HG03457 (cell line): Measurements from ENCODE around the gene GARIN1A.
"Not testable (repeated sequence)": the region's sequence is repeated elsewhere in the genome, so short reads cannot be mapped to it uniquely, and the experiment has no call there.

ENCODE experiments used
- ATAC-seq: cut with Tn5 transposase; IDR thresholded peaks from one replicate; pipeline ENCODE4 v1.9.1; 2021; ENCODE audit warnings: moderate number of reproducible peaks; ENCODE audit not compliant: unreplicated experiment

GARIN1A gene

DNA sequence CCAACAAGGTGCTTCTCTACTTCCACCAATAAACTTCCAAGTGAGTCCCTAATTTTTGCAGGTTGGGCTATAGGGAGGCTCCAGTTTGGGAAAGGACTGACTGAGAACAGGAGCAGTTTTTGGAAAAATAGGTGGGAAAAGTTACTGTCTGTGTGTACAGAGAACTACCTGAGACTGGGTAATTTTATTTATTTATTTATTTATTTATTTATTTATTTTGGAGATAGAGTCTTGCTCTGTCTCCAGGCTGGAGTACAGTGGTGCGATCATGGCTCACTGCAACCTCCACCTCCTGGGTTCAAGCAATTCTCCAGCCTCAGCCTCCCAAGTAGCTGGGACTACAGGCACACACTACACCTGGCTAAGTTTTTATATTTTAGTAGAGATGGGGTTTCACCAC, 11.2 kb downstream of the GARIN1A start:
- not testable (repeated sequence) for ATAC-seq

- ATAC-seq: not testable (repeated sequence)
Observed at GRCh38 chr7:128683738-128684137, 11.6 kb downstream of the GARIN1A start.

- no peak for ATAC-seq
Observed at GRCh38 chr7:128687131-128687530, 15.0 kb downstream of the GARIN1A start.

- ATAC-seq: no peak
Observed at GRCh38 chr7:128688492-128688891, 16.4 kb downstream of the GARIN1A start.

GRCh38 chr7:128689161-128689935, 17.3 kb downstream of the GARIN1A start:
- ATAC-seq: not testable (repeated sequence)

DNA sequence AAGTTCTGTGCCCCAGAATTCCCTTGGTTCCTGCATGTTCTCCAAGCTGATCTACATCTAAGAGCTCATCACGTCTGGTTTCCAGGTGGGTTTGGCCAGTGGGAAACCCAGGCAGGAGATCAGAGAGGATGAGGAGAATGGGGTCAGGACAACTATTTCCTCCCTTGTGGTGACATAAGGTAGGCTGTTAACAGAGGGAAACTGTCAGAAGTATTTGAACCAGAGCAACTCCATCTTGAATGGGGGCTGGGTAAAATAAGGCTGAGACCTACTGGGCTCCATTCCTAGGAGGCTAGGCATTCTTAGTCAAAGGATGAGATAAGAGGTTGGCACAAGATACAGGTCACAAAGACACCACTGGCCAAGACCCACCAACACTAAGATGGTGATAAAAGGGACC, 19.1 kb downstream of the GARIN1A start:
- ATAC-seq: no peak

- no peak for ATAC-seq
Observed at GRCh38 chr7:128692623-128693270, 20.7 kb downstream of the GARIN1A start.

DNA sequence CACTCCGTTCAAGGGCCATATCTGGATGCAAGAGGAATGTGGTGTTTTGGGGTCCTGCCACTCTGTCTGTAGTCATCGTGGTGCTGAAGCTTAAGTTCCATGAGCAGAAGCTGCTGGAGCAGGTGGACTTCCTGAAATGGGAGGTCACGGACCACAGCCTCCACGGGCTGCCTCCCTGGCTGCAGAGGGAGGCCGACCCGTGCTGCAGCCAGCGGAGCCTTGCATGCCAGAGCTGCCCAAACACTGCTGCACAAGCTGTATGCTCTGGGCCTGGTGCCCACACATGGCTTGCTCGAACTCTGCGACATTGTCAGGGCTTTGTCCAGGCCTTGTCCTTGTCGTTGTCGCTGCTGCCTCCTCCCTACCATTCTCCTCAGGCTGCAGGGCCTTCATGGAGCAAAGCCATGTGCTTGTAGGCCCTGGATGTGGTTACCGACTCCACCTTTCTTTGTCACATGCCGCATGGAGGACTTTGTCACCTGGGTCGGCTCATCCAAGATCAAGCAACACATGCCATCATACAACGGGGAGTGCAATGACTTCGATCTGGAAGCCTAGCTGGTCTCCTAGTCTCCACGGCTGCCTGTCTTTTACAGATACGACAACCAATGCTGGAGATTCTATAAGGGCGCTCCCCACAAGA, 21.4 kb downstream of the GARIN1A start:
- ATAC-seq: no peak

DNA sequence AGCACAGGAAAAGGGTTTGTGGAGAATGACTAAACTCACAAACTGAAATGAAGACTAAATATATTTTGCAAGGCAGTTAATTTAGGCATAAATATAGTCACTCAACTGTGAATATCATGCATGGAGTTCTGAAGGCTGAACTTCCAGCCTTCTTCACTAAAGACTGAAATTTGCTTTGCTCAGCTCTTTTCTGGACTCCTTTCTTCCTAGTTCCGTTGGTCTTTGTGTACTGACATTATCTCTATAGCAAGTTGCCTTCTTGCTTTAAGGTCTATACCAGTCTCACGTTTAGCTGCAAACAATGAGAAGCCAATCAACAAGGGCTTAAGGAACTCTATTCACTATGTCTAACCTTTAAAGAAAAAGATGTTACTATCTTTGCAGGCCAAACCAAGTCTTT, 22.6 kb downstream of the GARIN1A start:
- ATAC-seq: no peak

- ATAC-seq: no peak
Observed at GRCh38 chr7:128697302-128697905, 25.3 kb downstream of the GARIN1A start.

- ATAC-seq: no peak
Observed at GRCh38 chr7:128699196-128699712, 27.2 kb downstream of the GARIN1A start.

GRCh38 chr7:128699895-128700294, 27.8 kb downstream of the GARIN1A start:
- no peak for ATAC-seq

- ATAC-seq: no peak
Observed at GRCh38 chr7:128701062-128701785, 29.1 kb downstream of the GARIN1A start.

DNA sequence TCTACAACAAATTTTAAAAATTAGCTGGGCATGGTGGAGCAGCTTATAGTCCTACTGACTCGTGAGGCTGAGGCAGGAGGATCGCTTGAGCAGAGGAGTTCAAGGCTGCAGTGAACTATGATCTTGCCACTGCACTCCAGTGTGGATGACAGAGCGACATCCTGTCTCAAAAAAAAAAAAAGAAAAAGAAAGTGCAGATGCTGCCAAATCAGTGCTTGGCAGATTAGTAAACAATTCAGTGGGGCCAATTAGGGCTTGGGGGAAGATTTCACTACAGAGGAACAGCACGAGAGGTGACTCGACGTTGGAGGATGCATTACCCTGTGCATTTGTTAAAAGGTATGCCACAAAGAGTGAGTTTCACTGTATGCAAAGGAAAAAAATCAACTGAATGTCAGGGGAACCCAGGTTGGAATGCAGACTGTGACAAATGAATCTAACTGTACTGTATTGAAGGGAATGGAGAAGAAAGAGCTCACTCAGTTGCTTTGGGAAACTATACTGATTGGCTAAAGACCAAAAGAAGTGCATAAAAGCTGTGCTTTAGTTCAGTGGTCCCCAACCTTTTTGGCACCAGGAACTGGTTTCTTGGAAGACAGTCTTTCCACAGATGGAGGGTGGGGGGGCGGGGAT, 31.6 kb downstream of the GARIN1A start:
- no peak for ATAC-seq

- no peak for ATAC-seq
Observed at GRCh38 chr7:128705891-128706333, 33.8 kb downstream of the GARIN1A start.

DNA sequence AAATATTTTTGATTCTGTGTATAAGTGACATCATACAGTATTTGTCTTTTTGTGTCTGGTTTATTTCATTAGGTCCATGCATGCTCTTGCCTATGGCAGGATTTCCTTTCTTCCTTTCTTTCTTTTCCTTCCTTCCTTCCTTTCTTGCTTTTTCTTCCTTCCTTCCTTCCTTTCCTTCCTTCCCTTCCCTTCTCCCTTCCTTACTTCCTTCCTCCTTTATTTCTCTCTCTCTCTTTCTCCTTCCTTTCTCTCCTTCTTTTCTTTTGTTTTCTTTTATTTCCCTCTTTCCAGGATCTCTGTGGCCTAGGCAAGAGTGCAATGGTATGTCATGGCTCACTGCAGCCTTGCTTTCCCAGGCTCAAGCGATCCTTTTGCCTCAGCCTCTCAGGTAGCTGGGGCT, 35.7 kb downstream of the GARIN1A start:
- ATAC-seq: no peak

DNA sequence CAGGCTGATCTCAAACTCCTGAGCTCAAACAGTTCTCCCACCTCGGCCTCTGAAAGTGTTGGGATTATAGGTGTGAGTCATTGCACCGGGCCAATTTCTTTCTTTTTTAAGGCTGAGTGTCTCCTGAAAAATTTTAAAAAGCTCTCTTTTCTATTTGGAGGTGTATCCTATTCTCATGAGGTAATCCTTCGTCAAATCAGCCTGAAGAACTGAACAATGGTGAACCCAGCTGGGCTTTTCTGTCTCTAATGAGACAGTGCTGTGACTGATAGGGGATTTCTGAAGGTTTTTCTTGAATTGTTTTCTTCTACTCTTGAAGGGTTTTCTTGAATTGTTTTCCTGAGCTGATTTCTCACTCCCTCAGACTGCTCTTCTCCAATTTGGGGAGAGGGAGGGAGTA, 36.1 kb downstream of the GARIN1A start:
- no peak for ATAC-seq

DNA sequence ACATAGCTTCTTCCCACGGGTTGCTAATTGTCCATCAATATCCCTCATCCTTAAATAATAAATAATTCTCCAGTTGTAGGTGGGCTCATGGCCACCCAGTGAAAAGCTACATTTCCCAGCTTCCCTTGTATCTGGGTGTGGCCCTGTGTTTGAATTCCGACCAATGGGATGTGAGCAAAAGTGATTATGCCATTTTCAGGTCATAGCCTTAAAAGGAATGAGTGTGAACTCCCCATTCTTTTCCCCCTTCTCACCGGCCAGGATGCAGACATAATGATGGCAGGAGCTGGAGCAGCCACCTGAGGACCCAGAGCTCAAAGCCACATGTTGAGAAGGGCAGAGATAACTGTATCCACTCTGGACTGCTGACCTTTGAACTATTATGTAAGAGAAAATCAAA, 36.7 kb downstream of the GARIN1A start:
- no peak for ATAC-seq

- ATAC-seq: no peak
Observed at GRCh38 chr7:128710481-128710880, 38.4 kb downstream of the GARIN1A start.

- ATAC-seq: no peak
Observed at GRCh38 chr7:128713794-128714193, 41.7 kb downstream of the GARIN1A start.
